GM12801 (cell line): ENCODE results near the gene RETN.

Experiments
- CTCF ChIP-seq: IDR thresholded peaks from one replicate; pipeline ENCODE4 v1.5.1; 2011; ENCODE audit warnings: control low read depth; ENCODE audit not compliant: insufficient read length; ENCODE audit errors: extremely low read depth

Gene RETN

GRCh38 chr19:7633698-7634097 lies 35.2 kb upstream of the RETN start, which contains the start of gene PCP2:
PCP2 (minus strand) TSS chr19:7633719; CDS start chr19:7633457, 262 bp downstream.
- TF ChIP-seq CTCF = no peak

- TF ChIP-seq CTCF = no peak
Measured at GRCh38 chr19:7635670-7636069, 33.2 kb upstream of the RETN start.

GRCh38 chr19:7636317-7636690 lies 32.5 kb upstream of the RETN start:
- no peak for TF ChIP-seq CTCF

- no peak for TF ChIP-seq CTCF
Measured at GRCh38 chr19:7636691-7637373, 32.0 kb upstream of the RETN start, which contains the start of gene STXBP2. STXBP2 (plus strand) TSS chr19:7637110; CDS start chr19:7637150, 40 bp downstream.

GRCh38 chr19:7637374-7638256 lies 31.2 kb upstream of the RETN start:
- TF ChIP-seq CTCF = no peak

GRCh38 chr19:7638802-7639465 lies 29.9 kb upstream of the RETN start:
- no peak for TF ChIP-seq CTCF

GRCh38 chr19:7639863-7640348 lies 28.9 kb upstream of the RETN start:
- no peak for TF ChIP-seq CTCF
